GM12878 (cell line): ENCODE data around the gene STARD4. TPM values are rescaled to one million over a fixed set of nuclear protein-coding genes. Genes with fewer than 3 reads are reported as not detected.

Experiments
- ATAC-seq: fragments of 200-7000 bp; cut with Tn5 transposase; 3 replicates; pipeline ENCODE4 v1.9.1; 2020; ENCODE audit warnings: mild to moderate bottlenecking, moderate library complexity
- BruUV-seq: library from RNA; stranded (reverse); fragments of 400-500 nt; replicated peaks from 2 replicates; lab custom pipeline; 2021; lab: Mats Ljungman, UMichigan
- CTCF ChIA-PET: fragments of 300-600 bp; sonication (Branson Sonifier 250); formaldehyde crosslinking; extraction: SDS; loops from one replicate; lab custom pipeline; 2021; ENCODE audit warnings: inconsistent platforms; lab: Yijun Ruan, JAX
- POLR2A ChIA-PET: fragments of 350-600 bp; formaldehyde crosslinking; extraction: SDS; loops from one replicate; lab custom pipeline; 2021; ENCODE audit warnings: inconsistent platforms; lab: Charles Lee
- RAD21 ChIA-PET: fragments of 300-600 bp; sonication (Branson Sonifier 250); formaldehyde crosslinking; loops from one replicate; lab custom pipeline; 2023; ENCODE audit warnings: antibody characterized with exemption; ENCODE audit not compliant: unreplicated experiment; lab: Charles Lee
- SMC1A ChIA-PET: fragments of 300-600 bp; sonication (Branson Sonifier 250); formaldehyde crosslinking; loops from one replicate; lab custom pipeline; 2023; ENCODE audit not compliant: unreplicated experiment, uncharacterized antibody; lab: Charles Lee
- DNase-seq: peaks from one replicate; pipeline ENCODE4 v3.0.0-alpha.2; 2011; ENCODE audit warnings: low read depth, low spot score
- FAIRE-seq: peaks from 3 replicates; lab custom pipeline; 2011; peaks lifted over from hg19 to GRCh38; lab: Jason Lieb, UNC
- H2AFZ ChIP-seq: 2 replicates; pipeline ENCODE4 v1.6.0; 2011; ENCODE audit warnings: low read depth, low read length, control low read depth; ENCODE audit not compliant: control insufficient read depth
- H3K27ac ChIP-seq: 2 replicates; pipeline ENCODE4 v1.5.1; 2011; ENCODE audit warnings: control low read depth; ENCODE audit not compliant: control insufficient read depth, insufficient read depth
- H3K27me3 ChIP-seq, 2 experiments: replicated peaks in 1 of 2; 2 replicates each; pipeline versions ENCODE4 v1.6.0 to v1.6.1; 2011; ENCODE audit warnings: low read length in 1 of 2; ENCODE audit not compliant: control insufficient read depth in 2 of 2, insufficient read depth in 2 of 2
- H3K36me3 ChIP-seq, 2 experiments: 2 replicates each; pipeline ENCODE4 v1.5.1; 2011; ENCODE audit warnings: low read length in 1 of 2; ENCODE audit not compliant: control insufficient read depth in 2 of 2, insufficient read depth in 2 of 2
- H3K4me1 ChIP-seq: 2 replicates; pipeline ENCODE4 v1.6.1; 2011; ENCODE audit warnings: mild to moderate bottlenecking, low read length, moderate library complexity, mixed read lengths; ENCODE audit not compliant: control insufficient read depth, insufficient read depth
- H3K4me2 ChIP-seq: 2 replicates; pipeline ENCODE4 v1.6.0; 2011; ENCODE audit warnings: control low read depth; ENCODE audit not compliant: control insufficient read depth, insufficient read depth
- H3K4me3 ChIP-seq: fragments of 200-600 bp; sonication (generic); 2 replicates; pipeline ENCODE4 v1.5.1; 2016
- H3K79me2 ChIP-seq: 2 replicates; pipeline ENCODE4 v1.6.0; 2011; ENCODE audit warnings: low read length; ENCODE audit not compliant: control insufficient read depth, insufficient read depth
- H3K9ac ChIP-seq: 2 replicates; pipeline ENCODE4 v1.8.0; 2011; ENCODE audit warnings: low read length, control low read depth, mixed read lengths; ENCODE audit not compliant: control insufficient read depth, insufficient read depth
- H3K9me3 ChIP-seq: replicated peaks from 3 replicates; pipeline ENCODE4 v1.5.1; 2011; ENCODE audit warnings: mild to moderate bottlenecking, low read length; ENCODE audit not compliant: control insufficient read depth, insufficient read depth
- H4K20me1 ChIP-seq: 2 replicates; pipeline ENCODE4 v1.6.0; 2011; ENCODE audit not compliant: control insufficient read depth, insufficient read depth
- CREB1 ChIP-seq: IDR thresholded peaks from 2 replicates; pipeline ENCODE4 v1.6.1; 2012; ENCODE audit warnings: low read depth, mild to moderate bottlenecking, inconsistent platforms
- FOXK2 ChIP-seq: fragments of 450-650 bp; IDR thresholded peaks from 2 replicates; pipeline ENCODE4 v1.6.1; 2017; ENCODE audit warnings: mild to moderate bottlenecking, moderate library complexity
- PRDM15 ChIP-seq: fragments of 450-650 bp; formaldehyde crosslinking; IDR thresholded peaks from 2 replicates; pipeline ENCODE4 v1.4.0; 2020; ENCODE audit warnings: mild to moderate bottlenecking, moderate library complexity
- REST ChIP-seq: IDR thresholded peaks from 2 replicates; pipeline ENCODE4 v1.6.1; 2012; ENCODE audit warnings: mild to moderate bottlenecking, low read depth, low read length
- SMC3 ChIP-seq: IDR thresholded peaks from 2 replicates; pipeline ENCODE4 v1.6.1; 2011; ENCODE audit warnings: low read length, improper control_type of control experiment, borderline replicate concordance
- SPI1 ChIP-seq: IDR thresholded peaks from 2 replicates; pipeline ENCODE4 v1.6.1; 2011; ENCODE audit warnings: low read depth, mild to moderate bottlenecking, low read length, moderate library complexity, borderline replicate concordance; ENCODE audit not compliant: insufficient read depth
- TBL1XR1 ChIP-seq: IDR thresholded peaks from 2 replicates; pipeline ENCODE4 v1.6.1; 2012; ENCODE audit warnings: low read depth, low read length, improper control_type of control experiment
- YY1 ChIP-seq: IDR thresholded peaks from 2 replicates; pipeline ENCODE4 v1.6.1; 2011; ENCODE audit warnings: low read depth, mild to moderate bottlenecking, low read length
- ZNF217 ChIP-seq: fragments of 450-650 bp; IDR thresholded peaks from 2 replicates; pipeline ENCODE4 v1.6.1; 2017; ENCODE audit warnings: antibody characterized with exemption, mild to moderate bottlenecking
- ZNF384 ChIP-seq: IDR thresholded peaks from 2 replicates; pipeline ENCODE4 v1.6.1; 2012; ENCODE audit warnings: low read depth, mild to moderate bottlenecking, low read length, improper control_type of control experiment, borderline replicate concordance
- ZNF622 ChIP-seq: fragments of 450-650 bp; IDR thresholded peaks from 2 replicates; pipeline ENCODE4 v1.6.1; 2017; ENCODE audit warnings: mild to moderate bottlenecking, inconsistent platforms
- WGBS: methylation state at CpG from one replicate; pipeline ENCODE4 v1.1.6; 2016; ENCODE audit warnings: low lambda C conversion rate; ENCODE audit not compliant: insufficient replicate concordance, insufficient coverage; ENCODE audit errors: missing lambda C conversion rate; 5-methylcytosine and 5-hydroxymethylcytosine counted together
- in situ Hi-C: fragments of 300-500 bp; cut with MboI; formaldehyde crosslinking; loops from 9 replicates; pipeline ENCODE4 v1.14.3; 2018; ENCODE audit warnings: mixed read lengths
- intact Hi-C: fragments of 100-400 bp; cut with micrococcal nuclease; formaldehyde crosslinking; loops from one replicate; pipeline ENCODE4 v1.14.2; 2022; ENCODE audit not compliant: unreplicated experiment
- polyA plus RNA-seq, 11 experiments: library from polyadenylated mRNA; depleted of rRNA in 4 of 11; unstranded in 6 of 11; stranded (reverse) in 5 of 11; fragments of >200 nt; fragmentation: Nextera tagmentation in 4 of 11; fragmentation: Illumina TruSeq in 1 of 11; extraction: Ambion mirVana in 4 of 11; extraction: Trizol in 1 of 11; gene quantifications; 1 replicate in 1 of 11; 2 replicates in 10 of 11; pipeline versions ENCODE4 v1.2.1 to v1.2.3, GENCODE V29; 2011 to 2016; ENCODE audit warnings: inconsistent platforms in 2 of 11, missing spikeins in 2 of 11, low read depth in 1 of 11
- total RNA-seq, 4 experiments: library from RNA; depleted of rRNA in 3 of 4; stranded (reverse); fragments of >200 nt in 3 of 4; fragmentation: Illumina TruSeq in 1 of 4; extraction: Trizol in 1 of 4; gene quantifications; 2 replicates each; pipeline versions ENCODE4 v1.2.1 to v1.2.3, GENCODE V29; 2013 to 2021
- TF ChIP-seq, protein P1 (sequence below): fragments of 150-350 bp; IDR thresholded peaks from 2 replicates; pipeline ENCODE4 v1.6.1; 2014; ENCODE audit warnings: mild to moderate bottlenecking, low read depth, low read length
- TF ChIP-seq, protein P2 (sequence below): fragments of 450-650 bp; conservative IDR thresholded peaks from 2 replicates; pipeline ENCODE4 v1.6.1; 2017; ENCODE audit warnings: mild to moderate bottlenecking, moderate library complexity

The STARD4 gene
- total and polyA plus RNA-seq, 10 of the 15 experiments (the other 5 are each of a cell fraction or from before 2014, with no cell fraction given): 41.9 to 190 (median 71.6) TPM

DNA sequence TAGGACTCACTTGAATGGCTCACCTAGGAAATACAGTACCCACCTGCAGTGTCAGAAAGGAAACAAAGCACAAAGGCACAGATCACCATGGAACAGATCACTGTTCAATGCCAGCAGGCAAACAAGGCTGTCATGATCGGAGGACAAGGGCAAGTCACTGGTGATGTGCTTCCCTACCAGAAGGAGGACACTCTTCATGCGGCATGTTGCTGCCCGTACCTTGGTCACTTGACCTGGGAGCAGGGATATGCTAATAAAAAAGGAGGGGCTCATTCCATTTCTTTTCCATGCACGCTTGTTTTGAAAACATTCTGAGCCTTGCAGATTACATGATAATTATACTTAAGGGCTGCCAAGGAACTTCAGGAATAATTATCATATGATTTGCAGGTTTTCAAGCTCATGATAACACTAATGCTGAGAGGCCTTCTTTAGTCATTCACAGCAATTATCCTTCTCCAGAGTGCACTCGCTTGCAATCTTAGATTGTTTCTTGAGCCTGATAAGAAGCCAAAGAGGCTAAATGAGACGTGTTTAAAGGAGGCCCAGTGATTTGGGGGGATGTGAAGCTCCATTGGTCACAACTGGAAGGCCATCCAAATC, 36.1 kb upstream of the STARD4 start:
- Histone ChIP-seq H3K9me3 (no peaks in the 10 kb centered on the region), H3K27me3 (no peaks in the 10 kb centered on the region), H3K4me1 (no peaks in the 10 kb centered on the region), H3K4me2 (no peak overlapping the region), H3K36me3 (no peaks in the 10 kb centered on the region), H3K27ac (no peak overlapping the region), H2AFZ (no peak overlapping the region), H3K4me3 (no peak overlapping the region), H3K9ac (no peak overlapping the region), H4K20me1 (no peaks in the 10 kb centered on the region), H3K79me2 (no peaks in the 10 kb centered on the region)
- ChIA-PET SMC1A (interaction anchor here (0.6 to 4.2 kb wide), 6 partner anchors 8 to 598 kb away, joined by 3 to 17 read pairs (median 4); no protein-coding TSS in a partner anchor), CTCF (interaction anchor here (0.6 to 8.8 kb wide), 3 partner anchors 17 to 597 kb away, joined by 3 to 108 read pairs (median 18); no protein-coding TSS in a partner anchor), RAD21 (interaction anchor here (1.5 kb wide), 1 partner anchor 598 kb away, joined by 6 read pairs; no protein-coding TSS in a partner anchor), POLR2A (no interaction called here)
- DNase-seq (no peak), FAIRE-seq (no peak), ATAC-seq (no peak)
- in situ Hi-C loops: no loop called here
- intact Hi-C loops: no loop called here
- no TSS peak for BruUV-seq
- 66% methylated on average over 6 of the region's 6 CpGs for WGBS
- TF ChIP-seq ZNF384 (no peak), SPI1 (no peak), ZNF622 (no peak), CREB1 (no peak), ZNF217 (no peak), PRDM15 (no peak), SMC3 (no peak), FOXK2 (no peak), TBL1XR1 (no peak), YY1 (no peak), REST (no peak)
- TF ChIP-seq, protein P1, sequence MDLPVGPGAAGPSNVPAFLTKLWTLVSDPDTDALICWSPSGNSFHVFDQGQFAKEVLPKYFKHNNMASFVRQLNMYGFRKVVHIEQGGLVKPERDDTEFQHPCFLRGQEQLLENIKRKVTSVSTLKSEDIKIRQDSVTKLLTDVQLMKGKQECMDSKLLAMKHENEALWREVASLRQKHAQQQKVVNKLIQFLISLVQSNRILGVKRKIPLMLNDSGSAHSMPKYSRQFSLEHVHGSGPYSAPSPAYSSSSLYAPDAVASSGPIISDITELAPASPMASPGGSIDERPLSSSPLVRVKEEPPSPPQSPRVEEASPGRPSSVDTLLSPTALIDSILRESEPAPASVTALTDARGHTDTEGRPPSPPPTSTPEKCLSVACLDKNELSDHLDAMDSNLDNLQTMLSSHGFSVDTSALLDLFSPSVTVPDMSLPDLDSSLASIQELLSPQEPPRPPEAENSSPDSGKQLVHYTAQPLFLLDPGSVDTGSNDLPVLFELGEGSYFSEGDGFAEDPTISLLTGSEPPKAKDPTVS: no peak
- TF ChIP-seq, protein P2, sequence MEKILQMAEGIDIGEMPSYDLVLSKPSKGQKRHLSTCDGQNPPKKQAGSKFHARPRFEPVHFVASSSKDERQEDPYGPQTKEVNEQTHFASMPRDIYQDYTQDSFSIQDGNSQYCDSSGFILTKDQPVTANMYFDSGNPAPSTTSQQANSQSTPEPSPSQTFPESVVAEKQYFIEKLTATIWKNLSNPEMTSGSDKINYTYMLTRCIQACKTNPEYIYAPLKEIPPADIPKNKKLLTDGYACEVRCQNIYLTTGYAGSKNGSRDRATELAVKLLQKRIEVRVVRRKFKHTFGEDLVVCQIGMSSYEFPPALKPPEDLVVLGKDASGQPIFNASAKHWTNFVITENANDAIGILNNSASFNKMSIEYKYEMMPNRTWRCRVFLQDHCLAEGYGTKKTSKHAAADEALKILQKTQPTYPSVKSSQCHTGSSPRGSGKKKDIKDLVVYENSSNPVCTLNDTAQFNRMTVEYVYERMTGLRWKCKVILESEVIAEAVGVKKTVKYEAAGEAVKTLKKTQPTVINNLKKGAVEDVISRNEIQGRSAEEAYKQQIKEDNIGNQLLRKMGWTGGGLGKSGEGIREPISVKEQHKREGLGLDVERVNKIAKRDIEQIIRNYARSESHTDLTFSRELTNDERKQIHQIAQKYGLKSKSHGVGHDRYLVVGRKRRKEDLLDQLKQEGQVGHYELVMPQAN: no peak
